Measurements from ENCODE around the gene NT5DC2. TPM values are rescaled to one million over a fixed set of nuclear protein-coding genes. Genes with fewer than 3 reads are reported as not detected.

NT5DC2 gene
- total RNA-seq, 2 experiments from 2014 or later: 118 to 144 TPM

DNA sequence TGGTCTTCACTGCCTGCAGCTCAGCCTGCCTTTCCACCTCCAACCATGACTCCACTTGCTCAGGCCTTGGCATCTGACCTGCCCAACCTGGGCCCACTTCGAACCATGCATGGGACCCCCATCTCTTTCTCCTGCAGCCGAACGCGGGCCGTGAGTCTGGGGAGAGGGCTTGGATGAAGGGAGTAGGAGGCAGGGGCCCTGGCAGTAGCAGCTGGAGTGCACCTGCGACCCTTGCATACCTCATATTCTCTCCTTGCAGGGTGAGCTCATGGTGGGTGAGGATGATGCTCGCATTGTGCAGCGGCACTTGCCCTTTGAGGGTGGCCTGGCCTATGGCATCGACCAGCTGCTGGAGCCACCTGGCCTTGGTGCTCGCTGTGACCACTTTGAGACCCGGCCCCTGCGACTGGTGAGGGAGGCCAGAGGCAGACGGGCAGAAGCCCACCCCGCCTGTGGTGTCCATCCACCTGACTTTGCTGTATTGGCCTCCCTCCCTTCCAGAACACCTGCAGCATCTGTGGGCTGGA lies 13.5 kb downstream of the NT5DC2 start:
- no peak overlapping the region for H2AFZ ChIP-seq (ENCODE audit: low read length)
- DNase-seq (ENCODE audit: low spot score): no peak
- no peak overlapping the region for H3K27ac ChIP-seq (ENCODE audit: low read depth, low read length, poor library complexity, severe bottlenecking)
- no peak overlapping the region for H3K4me2 ChIP-seq (ENCODE audit: low read length)
- H3K79me2 ChIP-seq (ENCODE audit: insufficient read depth, low read depth, low read length): no peaks in the 10 kb centered on the region
- no peaks in the 10 kb centered on the region for H3K9me2 ChIP-seq (ENCODE audit: insufficient read depth, low read length)
- no peak overlapping the region for H3K4me3 ChIP-seq (ENCODE audit: low read depth, low read length, poor library complexity, severe bottlenecking)
- no peaks in the 10 kb centered on the region for H4K20me1 ChIP-seq (ENCODE audit: insufficient read depth, low read length)
- no peaks in the 10 kb centered on the region for H3K4me1 ChIP-seq (ENCODE audit: insufficient read depth, low read length, poor library complexity, severe bottlenecking)
- intact Hi-C loops (cut with micrococcal nuclease; ENCODE audit: unreplicated experiment): no loop called here
- H3K36me3 ChIP-seq (ENCODE audit: insufficient read depth, low read length): peaks cover 10% of the 10 kb centered on the region; the same call in 1 of the 2 replicates
- BruUV-seq (replicated peaks): no TSS peak
- POLR2A ChIA-PET: no interaction called here
- TF ChIP-seq EZH2phosphoT487 (IDR thresholded peaks at IDR 0.05; ENCODE audit: borderline replicate concordance, low read depth, low read length): no peak
- TF ChIP-seq, protein P1, sequence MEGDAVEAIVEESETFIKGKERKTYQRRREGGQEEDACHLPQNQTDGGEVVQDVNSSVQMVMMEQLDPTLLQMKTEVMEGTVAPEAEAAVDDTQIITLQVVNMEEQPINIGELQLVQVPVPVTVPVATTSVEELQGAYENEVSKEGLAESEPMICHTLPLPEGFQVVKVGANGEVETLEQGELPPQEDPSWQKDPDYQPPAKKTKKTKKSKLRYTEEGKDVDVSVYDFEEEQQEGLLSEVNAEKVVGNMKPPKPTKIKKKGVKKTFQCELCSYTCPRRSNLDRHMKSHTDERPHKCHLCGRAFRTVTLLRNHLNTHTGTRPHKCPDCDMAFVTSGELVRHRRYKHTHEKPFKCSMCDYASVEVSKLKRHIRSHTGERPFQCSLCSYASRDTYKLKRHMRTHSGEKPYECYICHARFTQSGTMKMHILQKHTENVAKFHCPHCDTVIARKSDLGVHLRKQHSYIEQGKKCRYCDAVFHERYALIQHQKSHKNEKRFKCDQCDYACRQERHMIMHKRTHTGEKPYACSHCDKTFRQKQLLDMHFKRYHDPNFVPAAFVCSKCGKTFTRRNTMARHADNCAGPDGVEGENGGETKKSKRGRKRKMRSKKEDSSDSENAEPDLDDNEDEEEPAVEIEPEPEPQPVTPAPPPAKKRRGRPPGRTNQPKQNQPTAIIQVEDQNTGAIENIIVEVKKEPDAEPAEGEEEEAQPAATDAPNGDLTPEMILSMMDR (conservative IDR thresholded peaks at IDR 0.05; ENCODE audit: low read length): no peak
- no peaks in the 10 kb centered on the region for H3K9me3 ChIP-seq (ENCODE audit: low read length)
- CTCF ChIA-PET (ENCODE audit: unreplicated experiment): no interaction called here

DNA sequence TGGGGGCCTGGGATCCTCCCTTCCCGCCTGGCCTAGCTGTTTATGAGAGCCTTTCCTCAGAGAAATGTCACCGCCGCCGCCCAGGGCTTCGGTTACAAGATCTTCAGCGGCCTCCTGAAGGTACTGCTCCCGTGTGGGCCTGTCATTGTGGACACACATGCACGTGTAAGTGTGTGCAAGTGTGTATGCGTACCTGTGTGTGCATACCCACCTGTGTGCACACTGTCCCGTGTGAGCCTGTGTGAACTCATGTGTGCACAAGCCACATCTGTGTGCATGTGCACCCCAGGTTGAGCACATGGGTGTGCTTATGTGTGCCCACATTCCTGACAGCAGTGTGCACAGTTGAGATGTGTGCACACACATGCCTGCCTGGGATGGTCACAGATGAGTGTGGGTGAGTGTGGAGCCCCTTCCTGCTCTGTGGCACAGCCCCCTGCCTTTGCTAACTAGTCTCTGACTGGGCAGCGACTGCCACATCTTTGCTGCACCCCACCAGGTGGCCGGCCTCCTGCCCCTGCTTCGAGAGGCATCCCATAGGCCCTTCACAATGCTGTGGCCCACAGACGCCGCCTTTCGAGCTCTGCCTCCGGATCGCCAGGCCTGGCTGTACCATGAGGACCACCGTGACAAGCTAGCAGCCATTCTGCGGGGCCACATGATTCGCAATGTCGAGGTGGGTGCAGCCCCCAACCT lies 14.1 kb downstream of the NT5DC2 start:
- no peak overlapping the region for H2AFZ ChIP-seq (ENCODE audit: low read length)
- peaks cover 10% of the 10 kb centered on the region; the same call in 1 of the 2 replicates for H3K36me3 ChIP-seq (ENCODE audit: insufficient read depth, low read length)
- H3K4me2 ChIP-seq (ENCODE audit: low read length): no peak overlapping the region
- no peak overlapping the region for H3K4me3 ChIP-seq (ENCODE audit: low read depth, low read length, poor library complexity, severe bottlenecking)
- intact Hi-C loops (cut with micrococcal nuclease; ENCODE audit: unreplicated experiment): no loop called here
- BruUV-seq (replicated peaks): no TSS peak
- H4K20me1 ChIP-seq (ENCODE audit: insufficient read depth, low read length): no peaks in the 10 kb centered on the region
- ChIA-PET POLR2A (no interaction called here), CTCF (ENCODE audit: unreplicated experiment) (no interaction called here)
- DNase-seq (ENCODE audit: low spot score): no peak
- H3K79me2 ChIP-seq (ENCODE audit: insufficient read depth, low read depth, low read length): no peaks in the 10 kb centered on the region
- H3K4me1 ChIP-seq (ENCODE audit: insufficient read depth, low read length, poor library complexity, severe bottlenecking): no peaks in the 10 kb centered on the region
- TF ChIP-seq EZH2phosphoT487 (IDR thresholded peaks at IDR 0.05; ENCODE audit: borderline replicate concordance, low read depth, low read length): no peak
- TF ChIP-seq, protein P1 (conservative IDR thresholded peaks at IDR 0.05; ENCODE audit: low read length): no peak
- H3K9me3 ChIP-seq (ENCODE audit: low read length): no peaks in the 10 kb centered on the region
- no peaks in the 10 kb centered on the region for H3K9me2 ChIP-seq (ENCODE audit: insufficient read depth, low read length)
- no peak overlapping the region for H3K27ac ChIP-seq (ENCODE audit: low read depth, low read length, poor library complexity, severe bottlenecking)

DNA sequence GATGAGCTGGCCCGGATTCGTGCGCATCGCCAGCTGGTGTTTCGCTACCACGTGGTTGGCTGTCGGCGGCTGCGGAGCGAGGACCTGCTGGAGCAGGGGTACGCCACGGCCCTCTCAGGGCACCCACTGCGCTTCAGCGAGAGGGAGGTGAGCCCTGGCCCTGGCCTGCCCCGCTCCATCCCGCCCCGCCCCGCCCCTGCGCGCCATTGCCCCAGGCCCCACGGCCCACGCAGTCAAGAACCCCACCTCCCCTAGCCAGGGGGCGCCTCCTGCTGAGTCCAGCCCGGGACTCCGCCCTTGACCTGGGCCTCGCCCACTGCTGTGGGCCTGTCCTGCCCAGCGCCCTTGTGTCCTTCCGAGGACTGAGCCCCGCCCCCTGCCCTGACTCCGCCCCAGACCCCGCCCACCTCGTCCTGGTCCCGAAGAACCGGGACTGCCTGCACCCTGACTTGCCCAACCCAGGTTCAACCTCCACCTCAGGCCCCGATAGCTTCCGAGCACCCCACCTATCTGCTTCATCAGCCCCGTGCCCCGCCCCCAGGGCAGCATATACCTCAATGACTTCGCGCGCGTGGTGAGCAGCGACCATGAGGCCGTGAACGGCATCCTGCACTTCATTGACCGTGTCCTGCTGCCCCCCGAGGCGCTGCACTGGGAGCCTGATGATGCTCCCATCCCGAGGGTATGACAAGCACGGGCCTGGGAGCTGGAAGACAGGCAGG lies 14.8 kb downstream of the NT5DC2 start:
- intact Hi-C loops (cut with micrococcal nuclease; ENCODE audit: unreplicated experiment): no loop called here
- no peaks in the 10 kb centered on the region for H4K20me1 ChIP-seq (ENCODE audit: insufficient read depth, low read length)
- H3K4me3 ChIP-seq (ENCODE audit: low read depth, low read length, poor library complexity, severe bottlenecking): no peak overlapping the region
- H3K9me2 ChIP-seq (ENCODE audit: insufficient read depth, low read length): no peaks in the 10 kb centered on the region
- POLR2A ChIA-PET: no interaction called here
- TF ChIP-seq EZH2phosphoT487 (IDR thresholded peaks at IDR 0.05; ENCODE audit: borderline replicate concordance, low read depth, low read length): no peak
- TF ChIP-seq, protein P1 (conservative IDR thresholded peaks at IDR 0.05; ENCODE audit: low read length): no peak
- no peak overlapping the region for H3K27ac ChIP-seq (ENCODE audit: low read depth, low read length, poor library complexity, severe bottlenecking)
- BruUV-seq (replicated peaks): no TSS peak
- no peaks in the 10 kb centered on the region for H3K79me2 ChIP-seq (ENCODE audit: insufficient read depth, low read depth, low read length)
- H3K4me1 ChIP-seq (ENCODE audit: insufficient read depth, low read length, poor library complexity, severe bottlenecking): no peaks in the 10 kb centered on the region
- H3K4me2 ChIP-seq (ENCODE audit: low read length): no peak overlapping the region
- no peak for DNase-seq (ENCODE audit: low spot score)
- H3K9me3 ChIP-seq (ENCODE audit: low read length): no peaks in the 10 kb centered on the region
- CTCF ChIA-PET (ENCODE audit: unreplicated experiment): no interaction called here
- H2AFZ ChIP-seq (ENCODE audit: low read length): no peak overlapping the region
- H3K36me3 ChIP-seq (ENCODE audit: insufficient read depth, low read length): peaks cover 4% of the 10 kb centered on the region; the same call in 1 of the 2 replicates

Measured in OCI-LY7 (cell line).